Glutamatergic neuron (in vitro differentiated cells): ENCODE data around the gene SCN5A. TPM values are rescaled to one million over a fixed set of nuclear protein-coding genes. Genes with fewer than 3 reads are reported as not detected.

Experiments used
- DNase-seq: peaks from one replicate; pipeline ENCODE4 v3.0.0; 2022
- H3K27ac Mint-ChIP-seq: one replicate; pipeline ENCODE4 v1.8.0; 2020; ENCODE audit warnings: mild to moderate bottlenecking, mixed read lengths, inconsistent platforms; ENCODE audit not compliant: unreplicated experiment
- H3K27me3 Mint-ChIP-seq: one replicate; pipeline ENCODE4 v1.8.0; 2020; ENCODE audit warnings: mild to moderate bottlenecking, moderate library complexity, mixed read lengths, inconsistent platforms; ENCODE audit not compliant: unreplicated experiment
- H3K36me3 Mint-ChIP-seq: one replicate; pipeline ENCODE4 v1.8.0; 2020; ENCODE audit warnings: mild to moderate bottlenecking, mixed read lengths, inconsistent platforms; ENCODE audit not compliant: unreplicated experiment
- H3K4me1 Mint-ChIP-seq: one replicate; pipeline ENCODE4 v1.8.0; 2020; ENCODE audit warnings: mild to moderate bottlenecking, low read depth, mixed read lengths, inconsistent platforms; ENCODE audit not compliant: unreplicated experiment
- H3K4me3 Mint-ChIP-seq: one replicate; pipeline ENCODE4 v1.8.0; 2020; ENCODE audit warnings: mild to moderate bottlenecking, mixed read lengths, inconsistent platforms; ENCODE audit not compliant: unreplicated experiment
- H3K9me3 Mint-ChIP-seq: one replicate; pipeline ENCODE4 v1.8.0; 2020; ENCODE audit warnings: mild to moderate bottlenecking, moderate library complexity, mixed read lengths, inconsistent platforms; ENCODE audit not compliant: unreplicated experiment
- total RNA-seq: library from RNA; stranded (reverse); fragmentation: NEBNext Ultra II Directional; extraction: Animal tissue kit (Norgen Biotek cat#: 25700); gene quantifications from one replicate; pipeline ENCODE4 v1.2.1, GENCODE V29; 2021; ENCODE audit not compliant: unreplicated experiment
- TF ChIP-seq, protein P1 (sequence below): fragments of 200-600 bp; sonication (generic); IDR thresholded peaks from one replicate; pipeline ENCODE4 v1.5.0; 2021; ENCODE audit not compliant: partially characterized antibody, unreplicated experiment

SCN5A gene
- total RNA-seq, 1 donor from 2014 or later, result 4.8 TPM

- TF ChIP-seq, protein P1, sequence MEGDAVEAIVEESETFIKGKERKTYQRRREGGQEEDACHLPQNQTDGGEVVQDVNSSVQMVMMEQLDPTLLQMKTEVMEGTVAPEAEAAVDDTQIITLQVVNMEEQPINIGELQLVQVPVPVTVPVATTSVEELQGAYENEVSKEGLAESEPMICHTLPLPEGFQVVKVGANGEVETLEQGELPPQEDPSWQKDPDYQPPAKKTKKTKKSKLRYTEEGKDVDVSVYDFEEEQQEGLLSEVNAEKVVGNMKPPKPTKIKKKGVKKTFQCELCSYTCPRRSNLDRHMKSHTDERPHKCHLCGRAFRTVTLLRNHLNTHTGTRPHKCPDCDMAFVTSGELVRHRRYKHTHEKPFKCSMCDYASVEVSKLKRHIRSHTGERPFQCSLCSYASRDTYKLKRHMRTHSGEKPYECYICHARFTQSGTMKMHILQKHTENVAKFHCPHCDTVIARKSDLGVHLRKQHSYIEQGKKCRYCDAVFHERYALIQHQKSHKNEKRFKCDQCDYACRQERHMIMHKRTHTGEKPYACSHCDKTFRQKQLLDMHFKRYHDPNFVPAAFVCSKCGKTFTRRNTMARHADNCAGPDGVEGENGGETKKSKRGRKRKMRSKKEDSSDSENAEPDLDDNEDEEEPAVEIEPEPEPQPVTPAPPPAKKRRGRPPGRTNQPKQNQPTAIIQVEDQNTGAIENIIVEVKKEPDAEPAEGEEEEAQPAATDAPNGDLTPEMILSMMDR, result no peak
- Mint-ChIP-seq H3K4me3 (no peak overlapping the region), H3K27ac (no peak overlapping the region), H3K36me3 (no peaks in the 10 kb centered on the region), H3K27me3 (peaks cover 3% of the 10 kb centered on the region), H3K9me3 (peaks cover 1% of the 10 kb centered on the region), H3K4me1 (peaks cover under 1% of the 10 kb centered on the region)
- no peak for DNase-seq
Measured at GRCh38 chr3:38628835-38629234, 20.7 kb downstream of the SCN5A start.

DNA sequence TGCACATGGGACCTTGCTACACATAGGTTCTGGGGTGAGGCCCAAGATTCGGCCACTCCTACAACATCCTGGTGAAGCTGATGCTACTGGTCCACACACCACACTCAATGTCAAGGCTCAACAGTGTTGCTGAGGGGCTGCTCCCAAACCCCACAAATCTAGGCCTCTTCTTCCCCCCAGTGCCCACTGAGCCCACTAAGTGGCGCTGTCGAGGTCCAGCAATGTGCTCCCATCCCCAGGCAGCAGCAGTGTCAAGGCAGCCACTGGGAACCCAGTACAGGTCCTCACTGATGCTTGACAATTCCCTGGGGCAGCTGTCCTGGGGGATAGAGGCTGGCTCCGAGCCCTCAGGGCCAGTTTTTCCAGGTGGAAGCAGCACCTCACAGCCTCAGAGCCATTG lies 21.5 kb downstream of the SCN5A start:
- H3K27me3 Mint-ChIP-seq, result peaks cover 2% of the 10 kb centered on the region
- DNase-seq, result peak; percentile 67
- H3K9me3 Mint-ChIP-seq, result peaks cover 1% of the 10 kb centered on the region

GRCh38 chr3:38626171-38626570 lies 23.3 kb downstream of the SCN5A start:
- no peaks in the 10 kb centered on the region for H3K9me3 Mint-ChIP-seq
- no peak for DNase-seq
- H3K4me1 Mint-ChIP-seq, result no peaks in the 10 kb centered on the region
- no peak overlapping the region for H3K4me3 Mint-ChIP-seq
- H3K36me3 Mint-ChIP-seq, result no peaks in the 10 kb centered on the region
- H3K27me3 Mint-ChIP-seq, result peaks cover 2% of the 10 kb centered on the region
- TF ChIP-seq, protein P1, result no peak
- H3K27ac Mint-ChIP-seq, result no peak overlapping the region

More for the DNA sequence above, 21.5 kb downstream of the SCN5A start:
- H3K4me1 Mint-ChIP-seq, result no peaks in the 10 kb centered on the region
- H3K36me3 Mint-ChIP-seq, result no peaks in the 10 kb centered on the region
- H3K27ac Mint-ChIP-seq, result no peak overlapping the region
- no peak overlapping the region for H3K4me3 Mint-ChIP-seq
- TF ChIP-seq, protein P1, result peak; percentile 52

DNA sequence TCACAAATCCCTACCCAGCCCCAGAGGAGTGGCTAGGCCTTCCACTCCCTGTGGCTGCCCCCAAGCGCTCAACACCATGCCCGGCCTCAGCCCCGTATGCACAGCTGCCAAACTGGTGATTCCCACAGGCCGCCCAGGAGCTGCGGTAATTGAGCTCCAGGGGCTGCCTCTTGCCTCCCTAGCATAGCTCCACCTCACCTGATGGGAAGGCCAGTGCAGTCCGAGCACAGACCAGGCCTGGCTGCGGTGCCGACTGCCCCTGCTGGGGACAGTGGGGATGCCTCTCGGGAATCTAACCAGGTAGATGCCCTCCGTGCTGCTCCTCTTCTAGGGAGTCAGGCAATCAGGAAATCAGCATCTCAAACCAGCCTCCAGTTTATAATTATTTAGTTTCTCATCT lies 25.9 kb downstream of the SCN5A start:
- no peaks in the 10 kb centered on the region for H3K36me3 Mint-ChIP-seq
- peaks cover 2% of the 10 kb centered on the region for H3K9me3 Mint-ChIP-seq
- TF ChIP-seq, protein P1, result no peak
- H3K27ac Mint-ChIP-seq, result no peak overlapping the region
- H3K4me1 Mint-ChIP-seq, result no peaks in the 10 kb centered on the region
- peaks cover 2% of the 10 kb centered on the region for H3K27me3 Mint-ChIP-seq
- H3K4me3 Mint-ChIP-seq, result no peak overlapping the region
- no peak for DNase-seq

DNA sequence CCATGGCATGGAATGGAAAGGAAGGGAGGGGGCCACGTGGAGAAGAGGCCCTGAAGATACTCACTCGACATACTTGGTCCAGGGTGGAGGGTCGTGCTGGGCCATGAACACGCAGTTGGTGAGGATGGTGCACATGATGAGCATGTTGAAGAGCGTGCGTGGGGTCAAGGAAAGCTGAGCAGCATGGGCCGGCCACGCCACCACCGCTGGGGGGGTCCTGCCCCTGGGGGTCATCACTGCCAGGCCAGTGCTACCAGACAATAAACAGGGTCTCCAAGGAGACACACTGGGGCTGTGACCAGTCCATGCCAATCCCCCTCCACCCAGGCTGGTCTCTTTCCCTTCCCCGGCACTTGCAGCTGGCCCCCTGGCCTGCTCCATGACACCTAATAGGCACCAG lies 27.2 kb downstream of the SCN5A start:
- no peaks in the 10 kb centered on the region for H3K4me1 Mint-ChIP-seq
- H3K27ac Mint-ChIP-seq, result no peak overlapping the region
- no peaks in the 10 kb centered on the region for H3K36me3 Mint-ChIP-seq
- H3K4me3 Mint-ChIP-seq, result no peak overlapping the region
- DNase-seq, result no peak
- peaks cover 2% of the 10 kb centered on the region for H3K9me3 Mint-ChIP-seq
- TF ChIP-seq, protein P1, result no peak
- peaks cover 2% of the 10 kb centered on the region for H3K27me3 Mint-ChIP-seq
